SJCRH30 (cell line): ENCODE measurements around the gene RALGPS1. TPM values are rescaled to one million over a fixed set of nuclear protein-coding genes. Genes with fewer than 3 reads are reported as not detected.

Experiments used
- DNase-seq, 2 experiments: peaks; one replicate each; pipeline ENCODE4 v3.0.0-alpha.2; 2015 to 2020
- H3K27ac ChIP-seq: fragments of 250-450 bp; sonication (Bioruptor Pico); 2 replicates; pipeline ENCODE4 v1.5.1; 2020; ENCODE audit warnings: mild to moderate bottlenecking, moderate library complexity
- H3K27me3 ChIP-seq: fragments of 250-450 bp; sonication (Bioruptor Pico); 2 replicates; pipeline ENCODE4 v1.5.1; 2020; ENCODE audit warnings: mild to moderate bottlenecking, moderate library complexity
- H3K36me3 ChIP-seq: fragments of 250-450 bp; sonication (Bioruptor Pico); 2 replicates; pipeline ENCODE4 v1.5.1; 2020; ENCODE audit warnings: mild to moderate bottlenecking, moderate library complexity
- H3K4me1 ChIP-seq: fragments of 250-450 bp; sonication (Bioruptor Pico); 2 replicates; pipeline ENCODE4 v1.5.1; 2020; ENCODE audit warnings: mild to moderate bottlenecking, moderate library complexity
- H3K4me3 ChIP-seq: fragments of 250-450 bp; sonication (Bioruptor Pico); 2 replicates; pipeline ENCODE4 v1.5.1; 2020; ENCODE audit warnings: mild to moderate bottlenecking, moderate library complexity
- H3K9me3 ChIP-seq: fragments of 250-450 bp; sonication (Bioruptor Pico); replicated peaks from 2 replicates; pipeline ENCODE4 v1.5.1; 2020; ENCODE audit warnings: mild to moderate bottlenecking, moderate library complexity
- total RNA-seq: library from RNA; depleted of rRNA; stranded (reverse); fragments of >200 nt; shearing (Covaris generic); gene quantifications from 2 replicates; pipeline ENCODE4 v1.2.3, GENCODE V29; 2014

The RALGPS1 gene
- total RNA-seq, 1 experiment from 2014 or later: 1.8 TPM

DNA sequence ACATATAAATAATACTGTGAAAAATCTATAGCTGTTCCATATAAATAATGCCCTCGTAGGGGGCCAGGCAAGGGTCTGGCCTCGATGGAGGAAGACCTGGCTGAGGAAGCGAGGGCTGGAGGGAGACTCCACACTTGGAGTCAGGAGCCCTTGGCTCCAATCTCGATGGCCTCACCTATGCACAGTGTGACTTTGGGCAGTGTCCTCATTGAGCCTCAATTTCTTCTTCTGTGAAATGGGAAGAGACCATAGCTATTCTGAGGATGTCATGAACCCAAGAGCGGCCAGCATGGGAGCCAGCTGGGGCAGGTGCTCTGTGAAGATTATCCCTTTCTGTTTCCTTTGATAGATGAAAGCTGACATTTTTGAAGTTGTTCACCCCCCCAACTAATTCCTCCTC lies 183.1 kb downstream of the RALGPS1 start:
- Histone ChIP-seq H3K27ac (no peak overlapping the region), H3K27me3 (no peaks in the 10 kb centered on the region), H3K9me3 (no peaks in the 10 kb centered on the region), H3K4me1 (no peaks in the 10 kb centered on the region), H3K4me3 (no peak overlapping the region), H3K36me3 (peaks cover 5% of the 10 kb centered on the region; the same call in 1 of the 2 replicates)
- DNase-seq: no peak

- Histone ChIP-seq H3K27ac (no peak overlapping the region), H3K27me3 (no peaks in the 10 kb centered on the region), H3K36me3 (peaks cover 5% of the 10 kb centered on the region; the same call in 1 of the 2 replicates), H3K4me1 (no peaks in the 10 kb centered on the region), H3K9me3 (no peaks in the 10 kb centered on the region), H3K4me3 (no peak overlapping the region)
- DNase-seq: no peak
Measured at GRCh38 chr9:127098916-127099553, 184.5 kb downstream of the RALGPS1 start.

- H3K4me3 ChIP-seq: no peak overlapping the region
Measured at GRCh38 chr9:127099664-127100063, 185.1 kb downstream of the RALGPS1 start.

DNA sequence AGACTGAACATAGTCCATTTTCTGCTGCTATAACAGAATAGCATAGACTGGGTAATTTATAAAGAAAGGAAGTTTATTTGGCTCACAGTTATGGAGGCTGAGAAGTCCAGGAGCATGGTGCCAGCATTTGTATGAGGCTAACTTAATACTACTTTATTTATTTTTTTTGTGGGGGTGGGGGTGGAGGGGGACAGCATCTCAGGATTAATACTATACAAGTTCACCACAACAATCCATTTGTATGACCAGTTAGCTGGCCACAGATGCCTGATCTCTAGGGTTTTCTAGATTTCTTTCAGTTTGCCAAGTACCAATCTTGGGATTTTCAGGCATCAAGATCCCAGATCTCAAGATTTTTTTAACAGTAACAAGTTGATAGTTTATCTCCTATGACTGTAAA lies 187.6 kb downstream of the RALGPS1 start:
- Histone ChIP-seq H3K36me3 (peaks cover 17% of the 10 kb centered on the region; the same call in 1 of the 2 replicates), H3K27ac (no peak overlapping the region), H3K4me3 (no peak overlapping the region), H3K9me3 (no peaks in the 10 kb centered on the region), H3K4me1 (no peaks in the 10 kb centered on the region), H3K27me3 (no peaks in the 10 kb centered on the region)
- no peak for DNase-seq

More at GRCh38 chr9:127099664-127100063, 185.1 kb downstream of the RALGPS1 start:
- H3K36me3 ChIP-seq: peaks cover 5% of the 10 kb centered on the region; the same call in 1 of the 2 replicates
- no peaks in the 10 kb centered on the region for H3K4me1 ChIP-seq
- H3K27ac ChIP-seq: no peak overlapping the region
- no peaks in the 10 kb centered on the region for H3K27me3 ChIP-seq
- no peaks in the 10 kb centered on the region for H3K9me3 ChIP-seq
- no peak for DNase-seq

GRCh38 chr9:127102788-127103187 lies 188.2 kb downstream of the RALGPS1 start:
- no peak overlapping the region for H3K4me3 ChIP-seq
- H3K36me3 ChIP-seq: peaks cover 17% of the 10 kb centered on the region; the same call in 1 of the 2 replicates
- no peak overlapping the region for H3K27ac ChIP-seq
- DNase-seq: no peak
- H3K27me3 ChIP-seq: no peaks in the 10 kb centered on the region
- no peaks in the 10 kb centered on the region for H3K4me1 ChIP-seq
- H3K9me3 ChIP-seq: no peaks in the 10 kb centered on the region

GRCh38 chr9:127104581-127105311 lies 190.2 kb downstream of the RALGPS1 start:
- no peak overlapping the region for H3K4me3 ChIP-seq
- no peaks in the 10 kb centered on the region for H3K27me3 ChIP-seq
- no peak for DNase-seq
- H3K36me3 ChIP-seq: peaks cover 15% of the 10 kb centered on the region; the same call in 1 of the 2 replicates
- H3K27ac ChIP-seq: no peak overlapping the region
- no peaks in the 10 kb centered on the region for H3K4me1 ChIP-seq
- H3K9me3 ChIP-seq: no peaks in the 10 kb centered on the region

GRCh38 chr9:127105805-127106465 lies 191.4 kb downstream of the RALGPS1 start:
- Histone ChIP-seq H3K4me1 (no peaks in the 10 kb centered on the region), H3K4me3 (no peak overlapping the region), H3K27ac (no peak overlapping the region), H3K9me3 (no peaks in the 10 kb centered on the region), H3K36me3 (peaks cover 12% of the 10 kb centered on the region; the same call in 1 of the 2 replicates), H3K27me3 (no peaks in the 10 kb centered on the region)
- DNase-seq: no peak

GRCh38 chr9:127106466-127106855 lies 191.9 kb downstream of the RALGPS1 start:
- Histone ChIP-seq H3K4me1 (no peaks in the 10 kb centered on the region), H3K9me3 (no peaks in the 10 kb centered on the region), H3K36me3 (peaks cover 12% of the 10 kb centered on the region; the same call in 1 of the 2 replicates), H3K4me3 (no peak overlapping the region), H3K27me3 (no peaks in the 10 kb centered on the region), H3K27ac (no peak overlapping the region)
- DNase-seq: no peak

DNA sequence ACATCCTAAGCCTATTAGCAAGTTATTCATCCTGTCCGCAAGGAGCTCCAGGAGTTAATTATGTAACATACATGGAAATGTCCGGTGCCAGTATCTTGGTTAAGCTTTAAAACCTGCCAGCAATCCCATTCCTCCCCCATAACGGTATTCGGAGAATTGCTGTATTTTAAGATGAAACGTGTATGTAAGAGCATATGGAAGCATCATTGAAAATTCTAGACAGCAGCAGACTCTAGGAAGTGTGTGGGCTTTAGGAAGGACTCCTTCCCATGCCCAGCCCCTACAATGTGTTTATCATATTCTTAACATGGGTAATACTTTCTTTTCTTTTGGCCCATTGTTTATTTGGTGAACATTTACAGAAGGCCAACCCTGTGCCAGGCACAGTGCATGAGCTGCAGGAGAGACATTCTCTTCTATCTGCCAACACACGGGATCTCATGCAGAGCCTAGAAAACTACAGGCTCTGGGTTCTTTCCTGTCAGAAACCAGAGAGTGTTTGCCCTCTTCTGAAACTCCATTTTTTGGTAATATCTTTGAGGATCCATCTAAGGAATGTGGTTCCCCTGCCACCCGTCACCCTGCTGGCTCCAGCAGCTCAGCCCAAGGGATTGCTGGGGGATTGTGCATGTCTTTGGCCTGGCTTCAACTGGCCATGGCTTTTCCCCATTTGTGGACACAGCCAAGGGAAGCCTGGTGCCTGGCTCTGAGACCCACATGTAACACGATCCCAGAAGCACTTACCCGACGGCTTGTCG lies 192.8 kb downstream of the RALGPS1 start:
- Histone ChIP-seq H3K4me1 (no peaks in the 10 kb centered on the region; the same call in 1 of the 2 replicates), H3K9me3 (no peaks in the 10 kb centered on the region), H3K27me3 (no peaks in the 10 kb centered on the region), H3K27ac (no peak overlapping the region), H3K4me3 (no peak overlapping the region), H3K36me3 (peaks cover 12% of the 10 kb centered on the region; the same call in 1 of the 2 replicates)
- DNase-seq: no peak

DNA sequence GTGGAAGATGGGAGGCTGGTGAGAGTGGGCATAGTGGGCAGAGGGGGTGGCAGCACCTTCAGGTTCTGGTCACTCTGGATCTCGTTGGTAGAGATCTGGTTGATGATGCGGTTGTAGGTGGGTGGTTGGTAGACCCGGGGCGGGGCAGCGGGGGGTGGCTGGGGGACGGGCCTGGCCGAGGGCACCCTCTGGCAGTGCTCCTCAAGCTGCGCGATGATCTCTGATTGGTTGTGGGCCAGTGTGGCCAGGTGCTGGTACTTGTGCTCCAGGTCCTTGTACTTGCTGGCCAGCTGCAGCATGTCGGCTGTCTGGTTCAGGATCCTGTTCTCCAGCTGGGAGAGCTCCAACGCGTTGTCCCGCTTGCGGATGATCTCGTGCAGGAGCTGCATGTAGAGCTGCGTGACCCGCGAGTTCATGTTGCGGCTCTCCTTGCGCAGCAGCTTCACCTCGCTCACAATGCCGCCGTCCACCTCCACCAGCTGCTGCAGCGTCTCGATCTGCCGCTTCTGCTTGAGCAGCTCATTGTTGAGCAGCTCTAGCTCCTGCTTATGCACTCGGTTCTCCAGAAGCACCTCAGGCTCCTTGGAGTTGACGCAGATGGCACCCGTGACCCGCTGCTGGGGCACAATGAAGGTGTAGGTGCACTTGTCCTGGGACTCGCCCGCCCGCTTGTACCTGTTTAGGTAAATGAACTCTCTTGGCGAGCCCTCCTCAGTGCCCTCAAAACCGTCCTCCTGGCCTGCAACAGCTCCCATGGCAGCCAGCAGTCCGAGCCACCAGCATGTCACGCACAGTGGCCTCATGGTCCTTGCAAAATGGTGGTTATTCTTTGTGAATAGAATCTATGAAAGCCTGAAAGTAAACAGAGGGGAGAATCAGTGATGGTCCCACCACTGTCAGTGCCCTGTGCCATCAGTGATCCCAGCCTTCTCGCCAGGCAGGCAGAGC lies 193.6 kb downstream of the RALGPS1 start:
- Histone ChIP-seq H3K4me3 (no peak overlapping the region), H3K4me1 (peaks cover 7% of the 10 kb centered on the region), H3K27ac (no peak overlapping the region), H3K9me3 (no peaks in the 10 kb centered on the region), H3K36me3 (peaks cover 12% of the 10 kb centered on the region; the same call in 1 of the 2 replicates), H3K27me3 (no peaks in the 10 kb centered on the region)
- no peak for DNase-seq

- DNase-seq: no peak
- Histone ChIP-seq H3K36me3 (peaks cover 12% of the 10 kb centered on the region; the same call in 1 of the 2 replicates), H3K27ac (no peak overlapping the region), H3K9me3 (no peaks in the 10 kb centered on the region), H3K4me1 (peaks cover 8% of the 10 kb centered on the region), H3K4me3 (no peak overlapping the region), H3K27me3 (no peaks in the 10 kb centered on the region)
Measured at GRCh38 chr9:127109212-127109711, 194.7 kb downstream of the RALGPS1 start.

GRCh38 chr9:127112056-127112455 lies 197.5 kb downstream of the RALGPS1 start:
- no peaks in the 10 kb centered on the region; the same call in 1 of the 2 replicates for H3K36me3 ChIP-seq
- no peak overlapping the region for H3K4me3 ChIP-seq
- H3K4me1 ChIP-seq: peaks cover 8% of the 10 kb centered on the region
- H3K27me3 ChIP-seq: no peaks in the 10 kb centered on the region
- DNase-seq: no peak
- H3K27ac ChIP-seq: no peak overlapping the region
- no peaks in the 10 kb centered on the region; the same call in 1 of the 2 replicates for H3K9me3 ChIP-seq

DNA sequence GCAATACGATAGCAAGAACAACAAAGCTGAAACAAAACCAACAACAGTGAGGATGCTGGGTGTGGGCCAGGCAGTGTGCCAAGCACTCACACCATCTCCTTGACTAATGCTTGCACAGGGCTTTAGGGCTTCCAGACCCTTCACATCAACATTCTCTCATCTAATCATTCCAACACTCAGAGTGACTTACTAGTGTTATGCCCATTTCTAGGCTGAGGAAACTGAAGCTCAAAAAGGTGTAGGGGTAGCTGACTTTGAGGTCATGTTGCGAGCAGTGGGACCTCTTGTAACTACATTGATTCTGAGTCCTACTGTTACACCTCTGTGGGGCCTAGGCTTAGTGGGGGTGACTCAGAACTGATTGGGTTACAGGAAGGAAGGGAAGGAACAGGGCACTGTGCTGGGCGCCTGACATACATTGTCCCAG lies 198.2 kb downstream of the RALGPS1 start:
- no peaks in the 10 kb centered on the region for H3K27me3 ChIP-seq
- H3K36me3 ChIP-seq: no peaks in the 10 kb centered on the region
- no peaks in the 10 kb centered on the region; the same call in 1 of the 2 replicates for H3K9me3 ChIP-seq
- H3K4me1 ChIP-seq: peaks cover 8% of the 10 kb centered on the region
- no peak overlapping the region for H3K4me3 ChIP-seq
- DNase-seq: peak in 1 of 2 experiments; percentile 30
- H3K27ac ChIP-seq: no peak overlapping the region
